GM21717 (cell line): ENCODE results near the gene PSMD1.
A peak's percentile ranks its signal among the peaks of the same experiment; 100 is the strongest.
"Not testable (repeated sequence)": the region's sequence is repeated elsewhere in the genome, so short reads cannot be mapped to it uniquely, and the experiment has no call there.

Experiments used
- ATAC-seq: cut with Tn5 transposase; IDR thresholded peaks from one replicate; pipeline ENCODE4 v1.9.1; 2021; ENCODE audit warnings: mild to moderate bottlenecking, moderate library complexity; ENCODE audit not compliant: unreplicated experiment

Gene PSMD1

GRCh38 chr2:231056453-231057416 is at the start of gene PSMD1:
TSS of gene PSMD1 (plus strand) at chr2:231056867. CDS start at chr2:231057026, 159 bp downstream.
- peak; percentile 66 for ATAC-seq

- no peak for ATAC-seq
These were observed 49.2 kb upstream of the PSMD1 start for GRCh38 chr2:231007286-231008098.

GRCh38 chr2:231008131-231008530 is 48.5 kb upstream of the PSMD1 start:
- ATAC-seq, result no peak

- ATAC-seq, result no peak
These were observed 47.3 kb upstream of the PSMD1 start for GRCh38 chr2:231009236-231009919.

GRCh38 chr2:231010201-231010730 is 46.4 kb upstream of the PSMD1 start:
- no peak for ATAC-seq

- no peak for ATAC-seq
These were observed 45.1 kb upstream of the PSMD1 start for GRCh38 chr2:231011526-231011925.

GRCh38 chr2:231012463-231012862 is 44.2 kb upstream of the PSMD1 start:
- no peak for ATAC-seq

GRCh38 chr2:231013820-231014219 is 42.8 kb upstream of the PSMD1 start:
- no peak for ATAC-seq

GRCh38 chr2:231015478-231015877 is 41.2 kb upstream of the PSMD1 start:
- no peak for ATAC-seq

GRCh38 chr2:231015926-231016325 is 40.7 kb upstream of the PSMD1 start:
- no peak for ATAC-seq

- no peak for ATAC-seq
These were observed 40.0 kb upstream of the PSMD1 start for GRCh38 chr2:231016566-231017230.

- ATAC-seq, result no peak
These were observed 39.5 kb upstream of the PSMD1 start for GRCh38 chr2:231017231-231017598.

GRCh38 chr2:231018184-231018583 is 38.5 kb upstream of the PSMD1 start:
- ATAC-seq, result no peak

GRCh38 chr2:231025059-231025458 is 31.6 kb upstream of the PSMD1 start:
- ATAC-seq, result not testable (repeated sequence)

GRCh38 chr2:231028889-231029288 is 27.8 kb upstream of the PSMD1 start:
- ATAC-seq, result no peak

GRCh38 chr2:231029563-231029962 is 27.1 kb upstream of the PSMD1 start:
- no peak for ATAC-seq

- ATAC-seq, result no peak
These were observed 25.9 kb upstream of the PSMD1 start for GRCh38 chr2:231030725-231031124.

GRCh38 chr2:231032575-231033140 is 24.0 kb upstream of the PSMD1 start:
- ATAC-seq, result no peak

GRCh38 chr2:231033147-231034132 is 23.2 kb upstream of the PSMD1 start:
- no peak for ATAC-seq
